H1 (cell line): ENCODE data around the gene RESP18. TPM values are rescaled to one million over a fixed set of nuclear protein-coding genes. Genes with fewer than 3 reads are reported as not detected.

Source experiments
- CTCF ChIA-PET: fragments of 300-600 bp; sonication (Branson Sonifier 250); formaldehyde crosslinking; loops from one replicate; lab custom pipeline; 2021; ENCODE audit not compliant: partially characterized antibody; lab: Charles Lee
- POLR2A ChIA-PET: fragments of 300-600 bp; sonication (Branson Sonifier 250); formaldehyde crosslinking; loops from one replicate; lab custom pipeline; 2021; ENCODE audit warnings: inconsistent platforms; ENCODE audit not compliant: partially characterized antibody; lab: Charles Lee
- DNase-seq, 2 experiments: peaks; one replicate each; pipeline versions ENCODE4 v3.0.0 to v3.0.0-alpha.2; 2010 to 2022; ENCODE audit warnings: low spot score in 2 of 2, low read depth in 1 of 2, mixed read lengths in 1 of 2
- FAIRE-seq: peaks from 2 replicates; lab custom pipeline; 2011; peaks lifted over from hg19 to GRCh38; lab: Jason Lieb, UNC
- H2AFZ ChIP-seq: 2 replicates; pipeline ENCODE4 v1.8.1; 2012; ENCODE audit warnings: low read length, inconsistent platforms
- H2AK5ac ChIP-seq: 2 replicates; pipeline ENCODE4 v1.6.1; 2013; ENCODE audit warnings: low read depth, low read length
- H2BK120ac ChIP-seq: replicated peaks from 2 replicates; pipeline ENCODE3; 2013; ENCODE audit warnings: low read depth, low read length, inconsistent platforms
- H2BK12ac ChIP-seq: 2 replicates; pipeline ENCODE4 v1.6.1; 2013; ENCODE audit warnings: low read depth, low read length
- H2BK15ac ChIP-seq: 2 replicates; pipeline ENCODE4 v1.6.1; 2013; ENCODE audit warnings: low read length
- H2BK20ac ChIP-seq: 2 replicates; pipeline ENCODE4 v1.6.1; 2013; ENCODE audit warnings: low read length
- H2BK5ac ChIP-seq: 2 replicates; pipeline ENCODE4 v1.6.1; 2013; ENCODE audit warnings: low read depth, low read length
- H3K14ac ChIP-seq: 2 replicates; pipeline ENCODE4 v1.6.1; 2013; ENCODE audit warnings: inconsistent platforms; ENCODE audit not compliant: insufficient read length
- H3K18ac ChIP-seq: 2 replicates; pipeline ENCODE4 v1.6.1; 2013; ENCODE audit warnings: low read length; ENCODE audit errors: extremely low read depth
- H3K23ac ChIP-seq: 2 replicates; pipeline ENCODE4 v1.6.1; 2013; ENCODE audit warnings: inconsistent platforms; ENCODE audit not compliant: insufficient read length
- H3K23me2 ChIP-seq: 2 replicates; pipeline ENCODE4 v1.6.1; 2013; ENCODE audit warnings: low read depth, low read length
- H3K27ac ChIP-seq: 2 replicates; pipeline ENCODE4 v1.6.1; 2011; ENCODE audit warnings: low read depth, low read length, inconsistent platforms
- H3K27me3 ChIP-seq, 4 experiments: replicated peaks in 1 of 4; 1 replicate in 1 of 4; 2 replicates in 3 of 4; pipeline versions ENCODE4 v1.6.1 to v1.8.1; 2011 to 2013; ENCODE audit warnings: low read length in 3 of 4, mild to moderate bottlenecking in 3 of 4, inconsistent platforms in 2 of 4, mixed read lengths in 2 of 4, moderate library complexity in 1 of 4; ENCODE audit not compliant: control insufficient read depth in 3 of 4, insufficient read depth in 3 of 4; ENCODE audit errors: extremely low read depth in 1 of 4
- H3K36me3 ChIP-seq, 4 experiments: 2 replicates each; pipeline versions ENCODE4 v1.6.1 to v1.8.1; 2011 to 2013; ENCODE audit warnings: mild to moderate bottlenecking in 4 of 4, low read length in 3 of 4, moderate library complexity in 2 of 4, control low read depth in 1 of 4, inconsistent platforms in 1 of 4; ENCODE audit not compliant: insufficient read depth in 4 of 4, control insufficient read depth in 2 of 4
- H3K4ac ChIP-seq: replicated peaks from 2 replicates; pipeline ENCODE3; 2013; ENCODE audit warnings: low read length, low read depth, mixed read lengths, inconsistent platforms; ENCODE audit not compliant: insufficient read length
- H3K4me1 ChIP-seq, 4 experiments: replicated peaks in 1 of 4; 1 replicate in 1 of 4; 2 replicates in 3 of 4; pipeline versions ENCODE4 v1.6.1 to v1.8.1; 2011 to 2013; ENCODE audit warnings: low read length in 3 of 4, inconsistent platforms in 2 of 4, mixed read lengths in 1 of 4; ENCODE audit not compliant: insufficient read depth in 4 of 4, control insufficient read depth in 3 of 4
- H3K4me2 ChIP-seq, 2 experiments: 2 replicates each; pipeline versions ENCODE4 v1.6.1 to v1.8.1; 2011 to 2013; ENCODE audit warnings: low read depth in 2 of 2, low read length in 2 of 2, control low read depth in 1 of 2, inconsistent platforms in 1 of 2, mild to moderate bottlenecking in 1 of 2; ENCODE audit not compliant: insufficient read depth in 1 of 2
- H3K4me3 ChIP-seq, 4 experiments: fragments of 200-600, 300-600 bp in 1 of 4; sonication (generic), shearing (Covaris generic), sonication (Bioruptor Twin) in 1 of 4; 2 replicates each; pipeline versions ENCODE4 v1.5.1 to v1.8.1; 2011 to 2016; ENCODE audit warnings: low read length in 4 of 4, low read depth in 3 of 4, control low read depth in 2 of 4, inconsistent platforms in 2 of 4, mild to moderate bottlenecking in 2 of 4, mixed read lengths in 1 of 4, moderate library complexity in 1 of 4; ENCODE audit not compliant: insufficient read depth in 2 of 4; ENCODE audit errors: extremely low read depth in 1 of 4
- H3K56ac ChIP-seq: replicated peaks from 2 replicates; pipeline ENCODE3; 2013; ENCODE audit warnings: low read depth, mild to moderate bottlenecking, mixed read lengths, low read length, inconsistent platforms; ENCODE audit not compliant: insufficient read length
- H3K79me1 ChIP-seq: 2 replicates; pipeline ENCODE4 v1.6.1; 2013; ENCODE audit warnings: low read depth, low read length, control low read depth
- H3K79me2 ChIP-seq, 2 experiments: 2 replicates each; pipeline versions ENCODE4 v1.6.1 to v1.8.1; 2012 to 2013; ENCODE audit warnings: low read length in 2 of 2, mild to moderate bottlenecking in 2 of 2, inconsistent platforms in 1 of 2; ENCODE audit not compliant: insufficient read depth in 2 of 2, control insufficient read depth in 1 of 2
- H3K9ac ChIP-seq, 4 experiments: replicated peaks in 1 of 4; 1 replicate in 1 of 4; 2 replicates in 3 of 4; pipeline versions ENCODE4 v1.6.1 to v1.8.1; 2011 to 2013; ENCODE audit warnings: low read depth in 3 of 4, low read length in 3 of 4, control low read depth in 2 of 4, mild to moderate bottlenecking in 2 of 4, moderate library complexity in 2 of 4, inconsistent platforms in 1 of 4; ENCODE audit errors: extremely low read depth in 1 of 4
- H3K9me3 ChIP-seq, 2 experiments: 2 replicates each; pipeline versions ENCODE4 v1.6.1 to v1.8.1; 2012 to 2013; ENCODE audit warnings: mild to moderate bottlenecking in 2 of 2, moderate library complexity in 2 of 2, control low read depth in 1 of 2, inconsistent platforms in 1 of 2, low read depth in 1 of 2, low read length in 1 of 2, mixed read lengths in 1 of 2; ENCODE audit not compliant: insufficient read depth in 2 of 2
- H4K20me1 ChIP-seq, 2 experiments: replicated peaks in 1 of 2; 2 replicates each; pipeline versions ENCODE3 to v1.8.1; 2011 to 2013; ENCODE audit warnings: inconsistent platforms in 2 of 2, low read length in 2 of 2, mild to moderate bottlenecking in 1 of 2; ENCODE audit not compliant: insufficient read depth in 2 of 2, control insufficient read depth in 1 of 2
- H4K5ac ChIP-seq: 2 replicates; pipeline ENCODE4 v1.6.1; 2013; ENCODE audit warnings: low read length, low read depth, mixed read lengths, inconsistent platforms; ENCODE audit not compliant: insufficient read length
- H4K8ac ChIP-seq: 2 replicates; pipeline ENCODE4 v1.8.0; 2013; ENCODE audit warnings: mild to moderate bottlenecking, moderate library complexity, low read length, inconsistent platforms; ENCODE audit not compliant: insufficient read depth; ENCODE audit errors: extremely low read depth
- H4K91ac ChIP-seq: replicated peaks from 2 replicates; pipeline ENCODE3; 2013; ENCODE audit warnings: low read length, mixed read lengths, inconsistent platforms; ENCODE audit not compliant: insufficient read length
- BRCA1 ChIP-seq: IDR thresholded peaks from 2 replicates; pipeline ENCODE4 v1.6.1; 2012; ENCODE audit warnings: low read depth, low read length, improper control_type of control experiment
- EGR1 ChIP-seq: IDR thresholded peaks from 2 replicates; pipeline ENCODE4 v1.6.1; 2011; ENCODE audit warnings: low read depth, low read length, borderline replicate concordance
- FOSL1 ChIP-seq: IDR thresholded peaks from 2 replicates; pipeline ENCODE4 v1.6.1; 2011; ENCODE audit warnings: mild to moderate bottlenecking, low read depth, low read length, moderate library complexity; ENCODE audit not compliant: insufficient read depth
- NANOG ChIP-seq: IDR thresholded peaks from 2 replicates; pipeline ENCODE4 v1.6.1; 2011; ENCODE audit warnings: low read length, low read depth, mild to moderate bottlenecking, inconsistent platforms; ENCODE audit not compliant: insufficient read depth, poor library complexity, severe bottlenecking
- POLR2A ChIP-seq, 2 experiments: IDR thresholded peaks; 1 replicate in 1 of 2; 2 replicates in 1 of 2; pipeline ENCODE4 v1.6.1; 2011; ENCODE audit warnings: low read depth in 2 of 2, low read length in 2 of 2, mild to moderate bottlenecking in 2 of 2; ENCODE audit errors: control extremely low read depth in 1 of 2
- POU5F1 ChIP-seq: IDR thresholded peaks from 2 replicates; pipeline ENCODE4 v1.6.1; 2011; ENCODE audit warnings: low read depth, mild to moderate bottlenecking, low read length, moderate library complexity
- RAD21 ChIP-seq, 2 experiments: IDR thresholded peaks in 1 of 2; conservative IDR thresholded peaks in 1 of 2; 2 replicates each; pipeline ENCODE4 v1.6.1; 2011; ENCODE audit warnings: low read depth in 2 of 2, low read length in 2 of 2, improper control_type of control experiment in 1 of 2, inconsistent platforms in 1 of 2, mild to moderate bottlenecking in 1 of 2, moderate library complexity in 1 of 2
- TBP ChIP-seq: IDR thresholded peaks from 2 replicates; pipeline ENCODE4 v1.6.1; 2011; ENCODE audit warnings: low read depth, low read length, improper control_type of control experiment
- TEAD4 ChIP-seq: IDR thresholded peaks from 2 replicates; pipeline ENCODE4 v1.6.1; 2012; ENCODE audit warnings: low read depth, low read length, inconsistent platforms, mixed read lengths
- USF2 ChIP-seq: IDR thresholded peaks from 2 replicates; pipeline ENCODE4 v1.6.1; 2011; ENCODE audit warnings: low read length, improper control_type of control experiment
- WGBS, 2 experiments: shearing (Covaris generic) in 1 of 2; methylation state at CpG; one replicate each; pipeline versions ENCODE4 v1.1.6 to v1.1.7; 2013 to 2015; ENCODE audit warnings: low lambda C conversion rate in 2 of 2, mixed read lengths in 2 of 2, inconsistent platforms in 1 of 2, low coverage in 1 of 2, missing lambda C conversion rate in 1 of 2; ENCODE audit not compliant: insufficient replicate concordance in 2 of 2, insufficient coverage in 1 of 2, insufficient read length in 1 of 2; ENCODE audit errors: extremely low coverage in 1 of 2, missing lambda C conversion rate in 1 of 2; 5-methylcytosine and 5-hydroxymethylcytosine counted together
- polyA plus RNA-seq, 7 experiments: library from polyadenylated mRNA; depleted of rRNA in 3 of 7; stranded (reverse) in 5 of 7; unstranded in 2 of 7; fragments of >200 nt in 5 of 7; fragments of 200-250 nt in 2 of 7; gene quantifications; 1 replicate in 5 of 7; 2 replicates in 1 of 7; 4 replicates in 1 of 7; pipeline versions ENCODE4 v1.2.1 to v1.2.3, GENCODE V29; 2011 to 2013; ENCODE audit warnings: missing spikeins in 2 of 7, mixed read lengths in 2 of 7
- total RNA-seq: library from RNA; stranded (reverse); fragmentation: NEBNext Ultra II Directional; extraction: Animal tissue kit (Norgen Biotek cat#: 25700); gene quantifications from 2 replicates; pipeline ENCODE4 v1.2.1, GENCODE V29; 2021

Gene RESP18
- total and polyA plus RNA-seq, 2 of the 8 experiments (the other 6 are each of a cell fraction or from before 2014, with no cell fraction given) = not detected

- H3K56ac ChIP-seq = no peak overlapping the region
- no peak overlapping the region for H2BK15ac ChIP-seq
- no peak overlapping the region for H3K14ac ChIP-seq
- peak overlapping the region; percentile 31 to 62 for H3K4me2 ChIP-seq
- no peak overlapping the region for H3K9ac ChIP-seq
- 19% methylated on average over 36 of the region's 39 CpGs; no CpG with 5 or more reads in 1 of the 2 experiments for WGBS, 2 experiments
- peaks cover 11 to 37% (median 24%) of the 10 kb centered on the region in 4 experiments for H3K27me3 ChIP-seq
- no peak overlapping the region for H4K8ac ChIP-seq
- H3K4me1 ChIP-seq = peaks cover 0 to 3% (median 1%) of the 10 kb centered on the region in 4 experiments; a peak in 5 of 7 replicates
- DNase-seq = peak in 1 of 2 experiments; percentile 90
- H4K20me1 ChIP-seq = no peaks in the 10 kb centered on the region
- no peak overlapping the region for H2AFZ ChIP-seq
- no peak overlapping the region for H3K23ac ChIP-seq
- H3K27ac ChIP-seq = no peak overlapping the region
- no peak for FAIRE-seq
- no peaks in the 10 kb centered on the region for H3K36me3 ChIP-seq
- H3K79me1 ChIP-seq = no peaks in the 10 kb centered on the region
- no peak overlapping the region for H4K5ac ChIP-seq
- no peak overlapping the region for H2BK20ac ChIP-seq
- no peak overlapping the region for H2AK5ac ChIP-seq
- CTCF ChIA-PET = interaction anchor here (0.9 to 8.2 kb wide), 4 partner anchors 11 to 33 kb away, joined by 3 to 91 read pairs (median 4); no protein-coding TSS in a partner anchor
- H3K4ac ChIP-seq = no peak overlapping the region
- H3K4me3 ChIP-seq = peak overlapping the region in 1 of 4 experiments; percentile 33; a peak in 1 of 8 replicates
- H3K18ac ChIP-seq = no peak overlapping the region
- H3K9me3 ChIP-seq = no peaks in the 10 kb centered on the region
- H2BK120ac ChIP-seq = no peak overlapping the region
- H4K91ac ChIP-seq = no peak overlapping the region
- H2BK5ac ChIP-seq = no peak overlapping the region
- POLR2A ChIA-PET = interaction anchor here (0.8 to 1.5 kb wide), 2 partner anchors 24 to 37 kb away, joined by 3 read pairs; no protein-coding TSS in a partner anchor
- no peaks in the 10 kb centered on the region for H3K79me2 ChIP-seq
- peaks cover 2% of the 10 kb centered on the region; the same call in 1 of the 2 replicates for H3K23me2 ChIP-seq
- H2BK12ac ChIP-seq = no peak overlapping the region
- TF ChIP-seq TEAD4 (peak; percentile 69), TBP (no peak), RAD21 (IDR thresholded peaks at IDR 0.05 in 1 of 2, conservative IDR thresholded peaks at IDR 0.05 in 1 of 2; ENCODE audit: low read depth in 2 of 2, low read length in 2 of 2) (no peak), NANOG (no peak), FOSL1 (no peak), EGR1 (no peak), POLR2A (IDR thresholded peaks at IDR 0.05; ENCODE audit: control extremely low read depth in 1 of 2, low read depth in 2 of 2, low read length in 2 of 2) (no peak), BRCA1 (no peak), POU5F1 (no peak), USF2 (no peak)
These were observed 857 bp downstream of the RESP18 start for GRCh38 chr2:219331560-219332213.
